Smooth muscle cell (in vitro differentiated cells): ENCODE measurements around the gene CUL9. TPM values are rescaled to one million over a fixed set of nuclear protein-coding genes. Genes with fewer than 3 reads are reported as not detected.

ENCODE experiments used
- DNase-seq: peaks from one replicate; lab custom pipeline; 2025; ENCODE audit not compliant: unreplicated experiment; lab: John Stamatoyannopoulos, UW
- H2AFZ ChIP-seq: fragments of 200-600 bp; sonication (generic); 2 replicates; pipeline ENCODE4 v1.6.0; 2016; ENCODE audit warnings: antibody characterized with exemption, low read depth, mild to moderate bottlenecking
- H3F3A ChIP-seq: fragments of 200-600 bp; sonication (generic); 2 replicates; pipeline ENCODE4 v1.6.0; 2017; ENCODE audit warnings: antibody characterized with exemption, low read depth
- H3K27ac ChIP-seq: fragments of 200-600 bp; sonication (generic); 2 replicates; pipeline ENCODE4 v1.5.1; 2016; ENCODE audit warnings: low read depth, mild to moderate bottlenecking
- H3K27me3 ChIP-seq: fragments of 200-600 bp; sonication (generic); 2 replicates; pipeline ENCODE4 v1.6.1; 2016; ENCODE audit warnings: low read depth, mild to moderate bottlenecking
- H3K36me3 ChIP-seq: fragments of 200-600 bp; sonication (generic); 2 replicates; pipeline ENCODE4 v1.5.1; 2016; ENCODE audit warnings: low read depth
- H3K4me1 ChIP-seq: fragments of 200-600 bp; sonication (generic); 2 replicates; pipeline ENCODE4 v1.5.1; 2016; ENCODE audit warnings: low read depth
- H3K4me2 ChIP-seq: fragments of 200-600 bp; sonication (generic); 2 replicates; pipeline ENCODE4 v1.6.0; 2016; ENCODE audit warnings: mild to moderate bottlenecking
- H3K4me3 ChIP-seq: fragments of 200-600 bp; sonication (generic); 2 replicates; pipeline ENCODE4 v1.5.1; 2016; ENCODE audit warnings: mild to moderate bottlenecking
- H3K79me2 ChIP-seq: fragments of 200-600 bp; sonication (generic); 2 replicates; pipeline ENCODE4 v1.6.0; 2016; ENCODE audit warnings: low read depth, mild to moderate bottlenecking
- H3K9ac ChIP-seq: fragments of 200-600 bp; sonication (generic); 2 replicates; pipeline ENCODE4 v1.6.0; 2016; ENCODE audit warnings: low read depth
- H3K9me3 ChIP-seq: fragments of 200-600 bp; sonication (generic); replicated peaks from 2 replicates; pipeline ENCODE4 v1.5.1; 2016; ENCODE audit warnings: low read depth
- H4K20me1 ChIP-seq: fragments of 200-600 bp; sonication (generic); 2 replicates; pipeline ENCODE4 v1.6.0; 2016; ENCODE audit warnings: low read depth
- CTCF ChIP-seq: fragments of 200-600 bp; sonication (generic); IDR thresholded peaks from 2 replicates; pipeline ENCODE4 v1.5.1; 2017; ENCODE audit warnings: borderline replicate concordance, mild to moderate bottlenecking, antibody characterized with exemption; ENCODE audit not compliant: insufficient read depth, poor library complexity, severe bottlenecking
- WGBS: methylation state at CpG from one replicate; pipeline ENCODE4 v1.1.7; 2016; ENCODE audit warnings: low lambda C conversion rate; 5-methylcytosine and 5-hydroxymethylcytosine counted together
- polyA plus RNA-seq: library from polyadenylated mRNA; unstranded; fragments of >200 nt; fragmentation: Nextera tagmentation; extraction: Ambion mirVana; gene quantifications from 2 replicates; pipeline ENCODE4 v1.2.1, GENCODE V29; 2016
- total RNA-seq: library from RNA; depleted of rRNA; stranded (reverse); fragments of >200 nt; gene quantifications from 2 replicates; pipeline ENCODE4 v1.2.3, GENCODE V29; 2014

CUL9 gene
- total and polyA plus RNA-seq, 2 experiments from 2014 or later: 13.9 to 18.8 TPM

GRCh38 chr6:43199912-43200311 lies 17.9 kb downstream of the CUL9 start:
- no peak overlapping the region for H2AFZ ChIP-seq
- H3K4me3 ChIP-seq: no peak overlapping the region
- no peak overlapping the region for H3K27ac ChIP-seq
- TF ChIP-seq CTCF: no peak
- H4K20me1 ChIP-seq: no peaks in the 10 kb centered on the region
- H3K27me3 ChIP-seq: no peaks in the 10 kb centered on the region
- 92% methylated on average over 6 of the region's 6 CpGs for WGBS
- H3K4me2 ChIP-seq: no peak overlapping the region
- DNase-seq: no peak
- no peak overlapping the region for H3K9ac ChIP-seq
- H3F3A ChIP-seq: no peaks in the 10 kb centered on the region
- no peaks in the 10 kb centered on the region for H3K36me3 ChIP-seq
- no peaks in the 10 kb centered on the region for H3K79me2 ChIP-seq
- H3K9me3 ChIP-seq: no peaks in the 10 kb centered on the region
- H3K4me1 ChIP-seq: no peaks in the 10 kb centered on the region

- TF ChIP-seq CTCF: no peak
- no peaks in the 10 kb centered on the region for H3F3A ChIP-seq
- H3K9ac ChIP-seq: no peak overlapping the region
- H3K27ac ChIP-seq: no peak overlapping the region
- H3K4me3 ChIP-seq: no peak overlapping the region
- no peaks in the 10 kb centered on the region for H3K36me3 ChIP-seq
- WGBS: 97% methylated on average over 6 of the region's 6 CpGs
- H3K9me3 ChIP-seq: no peaks in the 10 kb centered on the region
- no peaks in the 10 kb centered on the region for H4K20me1 ChIP-seq
- no peak overlapping the region for H2AFZ ChIP-seq
- H3K4me2 ChIP-seq: no peak overlapping the region
- H3K4me1 ChIP-seq: no peaks in the 10 kb centered on the region
- H3K27me3 ChIP-seq: no peaks in the 10 kb centered on the region
- H3K79me2 ChIP-seq: no peaks in the 10 kb centered on the region
- DNase-seq: no peak
Observed at GRCh38 chr6:43200541-43200940, 18.5 kb downstream of the CUL9 start.

- no peak overlapping the region for H3K27ac ChIP-seq
- H3K4me1 ChIP-seq: no peaks in the 10 kb centered on the region
- H3K4me2 ChIP-seq: no peak overlapping the region
- no peaks in the 10 kb centered on the region for H3F3A ChIP-seq
- no peak for DNase-seq
- no peak for TF ChIP-seq CTCF
- no peaks in the 10 kb centered on the region for H3K9me3 ChIP-seq
- 88% methylated on average over 5 of the region's 5 CpGs for WGBS
- no peak overlapping the region for H3K4me3 ChIP-seq
- no peak overlapping the region for H3K9ac ChIP-seq
- H3K79me2 ChIP-seq: no peaks in the 10 kb centered on the region
- no peak overlapping the region for H2AFZ ChIP-seq
- H3K27me3 ChIP-seq: no peaks in the 10 kb centered on the region
- no peaks in the 10 kb centered on the region for H4K20me1 ChIP-seq
- no peaks in the 10 kb centered on the region for H3K36me3 ChIP-seq
Observed at GRCh38 chr6:43202451-43202850, 20.5 kb downstream of the CUL9 start.

GRCh38 chr6:43203029-43203717 lies 21.2 kb downstream of the CUL9 start:
- WGBS: 94% methylated on average over 17 of the region's 17 CpGs
- no peak overlapping the region for H3K27ac ChIP-seq
- H2AFZ ChIP-seq: no peak overlapping the region
- no peak for TF ChIP-seq CTCF
- H3K9me3 ChIP-seq: no peaks in the 10 kb centered on the region
- no peaks in the 10 kb centered on the region for H3K79me2 ChIP-seq
- no peak overlapping the region for H3K9ac ChIP-seq
- no peaks in the 10 kb centered on the region for H3F3A ChIP-seq
- no peaks in the 10 kb centered on the region for H3K27me3 ChIP-seq
- H3K36me3 ChIP-seq: no peaks in the 10 kb centered on the region
- no peak for DNase-seq
- H3K4me1 ChIP-seq: no peaks in the 10 kb centered on the region
- no peak overlapping the region for H3K4me3 ChIP-seq
- H4K20me1 ChIP-seq: no peaks in the 10 kb centered on the region
- no peak overlapping the region for H3K4me2 ChIP-seq
